Right atrium auricular region (tissue), 2 donors: ENCODE measurements around the gene LCE3A. TPM values are rescaled to one million over a fixed set of nuclear protein-coding genes. Genes with fewer than 3 reads are reported as not detected.

ENCODE experiments used
- DNase-seq: peaks from one replicate; pipeline ENCODE4 v3.0.0-alpha.2; 2019; ENCODE audit warnings: low spot score
- H3K27ac ChIP-seq, 2 donors: fragments of 200-600 bp; sonication (generic); 1 replicate in 1 of 2; 2 replicates in 1 of 2; pipeline ENCODE4 v1.5.1; 2016 to 2019
- H3K27me3 ChIP-seq, 2 donors: fragments of 200-600 bp; sonication (generic); one replicate each; pipeline versions ENCODE4 v1.5.1 to v1.6.0; 2017 to 2019
- H3K36me3 ChIP-seq: fragments of 200-600 bp; sonication (generic); one replicate; pipeline ENCODE4 v1.5.1; 2016
- H3K4me1 ChIP-seq, 2 donors: fragments of 200-600 bp; sonication (generic); one replicate each; pipeline versions ENCODE4 v1.5.1 to v1.6.0; 2017 to 2019
- H3K4me3 ChIP-seq, 2 donors: fragments of 200-600 bp; sonication (generic); 1 replicate in 1 of 2; 2 replicates in 1 of 2; pipeline ENCODE4 v1.5.1; 2017 to 2019; ENCODE audit warnings: mild to moderate bottlenecking in 1 of 2, moderate library complexity in 1 of 2
- H3K9me3 ChIP-seq, 2 donors: fragments of 200-600 bp; sonication (generic); one replicate each; pipeline ENCODE4 v1.5.1; 2019
- total RNA-seq, 2 donors: library from RNA; depleted of rRNA; stranded (reverse); fragments of >200 nt; gene quantifications; one replicate each; pipeline ENCODE4 v1.1.0, GENCODE V29; 2016
- TF ChIP-seq, protein P1 (sequence below), 2 donors: fragments of 200-600 bp; sonication (generic); IDR thresholded peaks; one replicate each; pipeline ENCODE4 v1.5.1; 2019; ENCODE audit warnings: antibody characterized with exemption in 2 of 2

LCE3A gene
- total RNA-seq, 2 donors from 2014 or later = not detected

DNA sequence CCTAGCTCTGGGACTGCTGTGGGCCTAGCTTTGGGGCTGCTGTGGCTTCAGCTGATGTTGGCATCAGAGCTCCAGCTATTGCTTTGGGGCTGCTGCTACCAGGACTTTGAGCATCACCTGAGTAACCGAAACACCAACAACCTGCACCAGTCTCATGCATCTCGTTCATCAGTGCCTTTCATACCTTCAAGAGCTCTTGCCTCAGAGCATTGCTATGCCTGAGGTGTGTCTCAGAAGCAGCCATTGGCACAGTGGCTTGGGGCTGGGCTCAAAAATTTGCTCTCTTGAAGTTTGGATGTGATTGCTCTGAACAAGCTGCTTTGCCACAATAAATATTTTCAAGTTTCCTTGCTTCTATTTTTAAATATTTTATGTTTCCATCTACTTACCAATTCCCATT, 33.6 kb upstream of the LCE3A start:
- Histone ChIP-seq H3K4me3 (no peak overlapping the region), H3K9me3 (no peaks in the 10 kb centered on the region), H3K27me3 (no peaks in the 10 kb centered on the region), H3K4me1 (no peaks in the 10 kb centered on the region), H3K27ac (no peak overlapping the region), H3K36me3 (no peaks in the 10 kb centered on the region)
- DNase-seq = no peak
- TF ChIP-seq, protein P1, sequence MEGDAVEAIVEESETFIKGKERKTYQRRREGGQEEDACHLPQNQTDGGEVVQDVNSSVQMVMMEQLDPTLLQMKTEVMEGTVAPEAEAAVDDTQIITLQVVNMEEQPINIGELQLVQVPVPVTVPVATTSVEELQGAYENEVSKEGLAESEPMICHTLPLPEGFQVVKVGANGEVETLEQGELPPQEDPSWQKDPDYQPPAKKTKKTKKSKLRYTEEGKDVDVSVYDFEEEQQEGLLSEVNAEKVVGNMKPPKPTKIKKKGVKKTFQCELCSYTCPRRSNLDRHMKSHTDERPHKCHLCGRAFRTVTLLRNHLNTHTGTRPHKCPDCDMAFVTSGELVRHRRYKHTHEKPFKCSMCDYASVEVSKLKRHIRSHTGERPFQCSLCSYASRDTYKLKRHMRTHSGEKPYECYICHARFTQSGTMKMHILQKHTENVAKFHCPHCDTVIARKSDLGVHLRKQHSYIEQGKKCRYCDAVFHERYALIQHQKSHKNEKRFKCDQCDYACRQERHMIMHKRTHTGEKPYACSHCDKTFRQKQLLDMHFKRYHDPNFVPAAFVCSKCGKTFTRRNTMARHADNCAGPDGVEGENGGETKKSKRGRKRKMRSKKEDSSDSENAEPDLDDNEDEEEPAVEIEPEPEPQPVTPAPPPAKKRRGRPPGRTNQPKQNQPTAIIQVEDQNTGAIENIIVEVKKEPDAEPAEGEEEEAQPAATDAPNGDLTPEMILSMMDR (IDR thresholded peaks at IDR 0.05) = no peak

DNA sequence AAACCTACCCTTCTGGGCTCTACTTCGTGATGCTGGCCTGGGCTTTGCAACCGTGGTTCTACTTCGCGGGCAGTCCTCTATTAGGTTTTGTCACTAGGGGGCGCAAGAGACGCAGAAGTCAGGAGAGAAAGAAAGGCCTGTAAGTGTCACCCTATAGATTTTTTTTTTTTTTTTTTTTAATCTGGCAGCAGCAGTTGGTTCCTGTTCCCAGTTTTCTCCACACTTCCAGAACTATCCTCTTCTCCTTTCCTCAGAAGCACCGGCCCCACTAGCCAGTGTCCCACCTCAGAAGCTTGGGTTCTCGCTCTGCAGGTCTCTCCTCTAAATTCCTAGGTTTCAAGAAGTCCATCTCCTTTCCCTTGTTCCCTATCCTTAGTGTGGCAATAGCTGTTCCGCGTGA, 31.2 kb upstream of the LCE3A start:
- Histone ChIP-seq H3K4me1 (no peaks in the 10 kb centered on the region), H3K27me3 (no peaks in the 10 kb centered on the region), H3K27ac (no peak overlapping the region), H3K9me3 (no peaks in the 10 kb centered on the region), H3K4me3 (no peak overlapping the region), H3K36me3 (no peaks in the 10 kb centered on the region)
- DNase-seq = no peak
- TF ChIP-seq, protein P1 (IDR thresholded peaks at IDR 0.05) = peak in 1 of 2 donors; percentile 58

DNA sequence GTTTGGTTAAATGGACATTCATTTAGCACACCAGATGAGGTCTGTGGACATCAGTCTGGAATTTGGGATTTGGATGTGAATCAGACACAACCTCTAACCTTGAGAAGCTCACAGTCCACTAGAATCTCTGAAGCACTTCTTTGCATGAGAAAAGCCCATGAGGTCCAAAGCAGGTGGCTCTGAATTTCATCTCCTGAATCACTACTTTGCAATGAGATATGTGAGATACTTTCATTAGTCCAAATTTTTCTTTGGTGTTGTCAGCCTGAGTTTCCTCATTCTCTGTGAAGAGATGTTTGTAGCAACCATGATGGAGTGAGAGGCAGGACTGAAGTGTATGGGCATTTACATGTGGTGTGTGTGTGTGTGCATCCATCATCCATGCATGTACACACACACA, 23.8 kb upstream of the LCE3A start:
- no peaks in the 10 kb centered on the region for H3K9me3 ChIP-seq
- DNase-seq = no peak
- no peaks in the 10 kb centered on the region for H3K27me3 ChIP-seq
- H3K36me3 ChIP-seq = no peaks in the 10 kb centered on the region
- TF ChIP-seq, protein P1 (IDR thresholded peaks at IDR 0.05) = no peak
- no peak overlapping the region for H3K4me3 ChIP-seq
- H3K27ac ChIP-seq = no peak overlapping the region
- no peaks in the 10 kb centered on the region for H3K4me1 ChIP-seq

DNA sequence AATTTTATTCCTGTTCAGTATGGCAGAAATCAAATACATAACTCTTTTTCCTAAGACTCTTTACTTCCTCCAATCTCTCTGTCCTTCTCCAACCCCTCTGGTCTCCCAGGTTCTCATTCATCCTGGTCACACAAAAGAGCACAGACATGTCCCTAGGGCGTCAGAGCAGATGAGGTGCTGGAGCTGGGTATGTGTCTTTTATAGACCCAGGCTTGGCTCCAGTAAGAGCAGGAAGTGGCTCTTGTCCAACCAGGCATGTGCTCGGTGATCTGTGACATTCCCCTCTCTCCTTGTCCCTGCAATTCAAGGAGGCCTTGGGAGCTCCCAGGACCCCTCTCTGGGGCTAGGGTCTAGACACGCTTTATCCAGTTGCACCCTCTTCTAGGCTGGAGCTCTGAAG, 22.2 kb upstream of the LCE3A start:
- H3K9me3 ChIP-seq = no peaks in the 10 kb centered on the region
- no peaks in the 10 kb centered on the region for H3K27me3 ChIP-seq
- no peak for DNase-seq
- no peak overlapping the region for H3K4me3 ChIP-seq
- H3K36me3 ChIP-seq = no peaks in the 10 kb centered on the region
- H3K4me1 ChIP-seq = no peaks in the 10 kb centered on the region
- TF ChIP-seq, protein P1 (IDR thresholded peaks at IDR 0.05) = no peak
- H3K27ac ChIP-seq = no peak overlapping the region

DNA sequence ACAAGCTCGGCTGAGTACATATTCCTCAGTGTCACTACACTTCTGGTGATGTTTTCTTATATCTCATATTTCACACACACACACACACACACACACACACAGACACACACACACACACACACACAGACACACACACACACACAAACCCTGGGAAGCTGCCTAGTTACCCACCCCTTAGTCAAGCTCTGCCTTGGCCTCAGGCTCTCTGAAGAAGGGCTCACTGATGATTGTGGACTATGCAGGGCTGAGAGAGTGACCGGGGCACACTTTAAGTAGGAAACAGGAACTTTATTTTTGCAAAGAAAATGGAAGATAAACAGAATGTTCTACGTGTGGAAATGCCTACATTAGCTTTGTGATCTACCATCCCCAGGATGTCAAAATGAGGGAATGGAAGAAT, 21.0 kb upstream of the LCE3A start:
- peaks cover 0 to 2% of the 10 kb centered on the region in 2 donors for H3K9me3 ChIP-seq
- H3K27me3 ChIP-seq = no peaks in the 10 kb centered on the region
- TF ChIP-seq, protein P1 (IDR thresholded peaks at IDR 0.05) = no peak
- H3K36me3 ChIP-seq = no peaks in the 10 kb centered on the region
- no peaks in the 10 kb centered on the region for H3K4me1 ChIP-seq
- no peak for DNase-seq
- no peak overlapping the region for H3K27ac ChIP-seq
- H3K4me3 ChIP-seq = no peak overlapping the region

DNA sequence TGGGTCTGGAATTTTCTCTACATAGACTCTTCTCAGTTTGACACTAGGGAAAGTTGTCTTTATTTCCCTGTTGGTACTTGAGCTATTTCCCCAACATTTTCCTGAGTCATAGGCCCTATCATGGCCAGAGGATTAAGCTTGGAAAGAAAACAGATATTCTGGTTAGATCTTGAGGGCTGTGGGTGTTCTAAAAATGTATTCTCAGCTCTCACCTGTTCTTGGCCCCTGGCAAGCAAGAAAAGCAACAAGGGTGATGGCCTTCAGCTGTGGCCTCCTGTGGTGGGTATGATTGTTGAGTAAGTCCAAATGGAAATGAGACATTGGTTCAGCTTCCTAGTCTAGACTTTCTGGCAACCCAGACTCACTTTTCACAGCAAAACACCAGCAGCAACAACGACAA, 17.4 kb upstream of the LCE3A start:
- Histone ChIP-seq H3K4me3 (no peak overlapping the region), H3K36me3 (no peaks in the 10 kb centered on the region), H3K4me1 (no peaks in the 10 kb centered on the region), H3K9me3 (peaks cover 0 to 6% of the 10 kb centered on the region in 2 donors), H3K27ac (no peak overlapping the region), H3K27me3 (no peaks in the 10 kb centered on the region)
- TF ChIP-seq, protein P1 (IDR thresholded peaks at IDR 0.05) = no peak
- DNase-seq = no peak
